ENCODE data around the gene SLC44A5.

SLC44A5 gene

GRCh38 chr1:75469586-75470173, 141.2 kb downstream of the SLC44A5 start:
- DNase-seq (no peak), ATAC-seq (ENCODE audit: insufficient read depth, low read depth) (no peak)
- Histone ChIP-seq H3K27ac (ENCODE audit: low read length) (no peak overlapping the region), H3K9ac (ENCODE audit: low read depth, low read length) (no peak overlapping the region), H2AFZ (ENCODE audit: low read depth, low read length) (no peak overlapping the region), H4K20me1 (ENCODE audit: insufficient read depth, low read length) (no peaks in the 10 kb centered on the region), H3K4me1 (ENCODE audit: insufficient read depth, low read length) (no peaks in the 10 kb centered on the region), H3K9me3 (ENCODE audit: insufficient read depth, low read length, severe bottlenecking) (no peaks in the 10 kb centered on the region), H3K27me3 (ENCODE audit: insufficient read depth, low read length, poor library complexity) (no peaks in the 10 kb centered on the region), H3K4me2 (ENCODE audit: insufficient read depth, low read length) (no peak overlapping the region), H3K4me3 (ENCODE audit: low read depth in 1 of 2, low read length in 2 of 2) (no peak overlapping the region), H3K79me2 (ENCODE audit: insufficient read depth, low read length) (no peaks in the 10 kb centered on the region), H3K36me3 (ENCODE audit: insufficient read depth, low read length) (no peaks in the 10 kb centered on the region)
- TF ChIP-seq CTCF (IDR thresholded peaks at IDR 0.05; ENCODE audit: borderline replicate concordance, extremely low read depth, low read length, poor library complexity, severe bottlenecking) (no peak), EZH2 (IDR thresholded peaks at IDR 0.05; ENCODE audit: borderline replicate concordance, low read depth, low read length, severe bottlenecking) (no peak)

- no peak for DNase-seq
- H3K9ac ChIP-seq (ENCODE audit: low read depth, low read length), result no peak overlapping the region
These were observed 149.0 kb downstream of the SLC44A5 start for GRCh38 chr1:75461808-75462325.

GRCh38 chr1:75449998-75450397, 160.9 kb downstream of the SLC44A5 start:
- Histone ChIP-seq H3K9me3 (ENCODE audit: insufficient read depth, low read length, severe bottlenecking) (no peaks in the 10 kb centered on the region), H3K4me3 (ENCODE audit: low read depth in 1 of 2, low read length in 2 of 2) (no peak overlapping the region), H3K4me2 (ENCODE audit: insufficient read depth, low read length) (no peak overlapping the region), H3K36me3 (ENCODE audit: insufficient read depth, low read length) (no peaks in the 10 kb centered on the region), H3K9ac (ENCODE audit: low read depth, low read length) (no peak overlapping the region), H3K27me3 (ENCODE audit: insufficient read depth, low read length, poor library complexity) (no peaks in the 10 kb centered on the region), H3K4me1 (ENCODE audit: insufficient read depth, low read length) (no peaks in the 10 kb centered on the region), H3K27ac (ENCODE audit: low read length) (no peak overlapping the region), H4K20me1 (ENCODE audit: insufficient read depth, low read length) (no peaks in the 10 kb centered on the region), H3K79me2 (ENCODE audit: insufficient read depth, low read length) (no peaks in the 10 kb centered on the region), H2AFZ (ENCODE audit: low read depth, low read length) (no peak overlapping the region)
- DNase-seq (no peak), ATAC-seq (ENCODE audit: insufficient read depth, low read depth) (no peak)
- TF ChIP-seq CTCF (IDR thresholded peaks at IDR 0.05; ENCODE audit: borderline replicate concordance, extremely low read depth, low read length, poor library complexity, severe bottlenecking) (no peak), EZH2 (IDR thresholded peaks at IDR 0.05; ENCODE audit: borderline replicate concordance, low read depth, low read length, severe bottlenecking) (no peak)

More at GRCh38 chr1:75461808-75462325, 149.0 kb downstream of the SLC44A5 start:
- Histone ChIP-seq H3K4me1 (ENCODE audit: insufficient read depth, low read length) (no peaks in the 10 kb centered on the region), H3K27me3 (ENCODE audit: insufficient read depth, low read length, poor library complexity) (no peaks in the 10 kb centered on the region), H3K27ac (ENCODE audit: low read length) (no peak overlapping the region), H3K4me2 (ENCODE audit: insufficient read depth, low read length) (no peak overlapping the region), H3K4me3 (ENCODE audit: low read depth in 1 of 2, low read length in 2 of 2) (no peak overlapping the region), H3K36me3 (ENCODE audit: insufficient read depth, low read length) (no peaks in the 10 kb centered on the region), H3K9me3 (ENCODE audit: insufficient read depth, low read length, severe bottlenecking) (no peaks in the 10 kb centered on the region), H4K20me1 (ENCODE audit: insufficient read depth, low read length) (no peaks in the 10 kb centered on the region), H2AFZ (ENCODE audit: low read depth, low read length) (no peak overlapping the region), H3K79me2 (ENCODE audit: insufficient read depth, low read length) (no peaks in the 10 kb centered on the region)
- TF ChIP-seq EZH2 (IDR thresholded peaks at IDR 0.05; ENCODE audit: borderline replicate concordance, low read depth, low read length, severe bottlenecking) (no peak), CTCF (IDR thresholded peaks at IDR 0.05; ENCODE audit: borderline replicate concordance, extremely low read depth, low read length, poor library complexity, severe bottlenecking) (no peak)
- ATAC-seq (ENCODE audit: insufficient read depth, low read depth), result no peak
